ENCODE results near the gene CPS1. TPM values are rescaled to one million over a fixed set of nuclear protein-coding genes. Genes with fewer than 3 reads are reported as not detected.

The CPS1 gene
- total RNA-seq, 1 donor from 2014 or later = 1,770 TPM

- DNase-seq (ENCODE audit: low spot score) = peak; percentile 93
- ATAC-seq = peak; percentile 79
Measured at GRCh38 chr2:210546424-210547208, 9.8 kb upstream of the CPS1 start.

- DNase-seq (ENCODE audit: low spot score) (no peak), ATAC-seq (no peak)
Measured at GRCh38 chr2:210548031-210548430, 8.4 kb upstream of the CPS1 start.

GRCh38 chr2:210548878-210549384 lies 7.5 kb upstream of the CPS1 start:
- DNase-seq (ENCODE audit: low spot score) (peak; percentile 80), ATAC-seq (peak; percentile 80)

- no peak for ATAC-seq
Measured at GRCh38 chr2:210551001-210551400, 5.4 kb upstream of the CPS1 start.

GRCh38 chr2:210553373-210553772 lies 3.0 kb upstream of the CPS1 start:
- ATAC-seq (no peak), DNase-seq (ENCODE audit: low spot score) (no peak)

More at GRCh38 chr2:210551001-210551400, 5.4 kb upstream of the CPS1 start:
- no peak for DNase-seq (ENCODE audit: low spot score)

- DNase-seq (ENCODE audit: low spot score) = no peak
- no peak for ATAC-seq
Measured at GRCh38 chr2:210555555-210555954, 844 bp upstream of the CPS1 start.

GRCh38 chr2:210557721-210558120 lies 1.3 kb downstream of the CPS1 start:
- DNase-seq (ENCODE audit: low spot score) = no peak
- ATAC-seq = no peak

GRCh38 chr2:210558708-210559107 lies 2.3 kb downstream of the CPS1 start:
- DNase-seq (ENCODE audit: low spot score) (no peak), ATAC-seq (peak; percentile 6)

- ATAC-seq = peak; percentile 25
Measured at GRCh38 chr2:210559182-210559581, 2.8 kb downstream of the CPS1 start.

GRCh38 chr2:210561475-210561874 lies 5.1 kb downstream of the CPS1 start:
- DNase-seq (ENCODE audit: low spot score) (peak; percentile 68), ATAC-seq (peak; percentile 35)

More at GRCh38 chr2:210559182-210559581, 2.8 kb downstream of the CPS1 start:
- no peak for DNase-seq (ENCODE audit: low spot score)

GRCh38 chr2:210562091-210562490 lies 5.7 kb downstream of the CPS1 start:
- no peak for DNase-seq (ENCODE audit: low spot score)
- no peak for ATAC-seq

- ATAC-seq = no peak
- no peak for DNase-seq (ENCODE audit: low spot score)
Measured at GRCh38 chr2:210562502-210563080, 6.2 kb downstream of the CPS1 start.

GRCh38 chr2:210567279-210567678 lies 10.9 kb downstream of the CPS1 start:
- no peak for ATAC-seq
- DNase-seq (ENCODE audit: low spot score) = no peak

- ATAC-seq (peak; percentile 8), DNase-seq (ENCODE audit: low spot score) (no peak)
Measured at GRCh38 chr2:210568108-210568507, 11.7 kb downstream of the CPS1 start.

- peak; percentile 26 for ATAC-seq
- no peak for DNase-seq (ENCODE audit: low spot score)
Measured at GRCh38 chr2:210577263-210578071, 21.1 kb downstream of the CPS1 start.

GRCh38 chr2:210584834-210585233 lies 28.4 kb downstream of the CPS1 start:
- no peak for ATAC-seq
- DNase-seq (ENCODE audit: low spot score) = no peak

GRCh38 chr2:210586381-210586780 lies 30.0 kb downstream of the CPS1 start:
- DNase-seq (ENCODE audit: low spot score) (no peak), ATAC-seq (no peak)

- DNase-seq (ENCODE audit: low spot score) = no peak
- no peak for ATAC-seq
Measured at GRCh38 chr2:210591663-210592062, 35.3 kb downstream of the CPS1 start.

GRCh38 chr2:210592726-210593125 lies 36.3 kb downstream of the CPS1 start:
- DNase-seq (ENCODE audit: low spot score) (no peak), ATAC-seq (no peak)

- no peak for ATAC-seq
Measured at GRCh38 chr2:210593166-210593565, 36.8 kb downstream of the CPS1 start.

GRCh38 chr2:210598219-210598618 lies 41.8 kb downstream of the CPS1 start:
- ATAC-seq (no peak), DNase-seq (ENCODE audit: low spot score) (no peak)

More at GRCh38 chr2:210593166-210593565, 36.8 kb downstream of the CPS1 start:
- no peak for DNase-seq (ENCODE audit: low spot score)

All from left lobe of liver (tissue), 2 donors.